GM23248 (cell line): ENCODE results near the gene RPS6KA6. TPM values are rescaled to one million over a fixed set of nuclear protein-coding genes. Genes with fewer than 3 reads are reported as not detected.
A peak's percentile ranks its signal among the peaks of the same experiment; 100 is the strongest.

Experiments used
- DNase-seq: peaks from one replicate; pipeline ENCODE4 v3.0.0-alpha.2; 2015
- H2AFZ ChIP-seq: fragments of 200-600 bp; sonication (generic); 2 replicates; pipeline ENCODE4 v1.6.1; 2016; ENCODE audit warnings: antibody characterized with exemption
- H3F3A ChIP-seq: fragments of 200-600 bp; sonication (generic); 2 replicates; pipeline ENCODE4 v1.6.1; 2016; ENCODE audit warnings: mild to moderate bottlenecking, antibody characterized with exemption, mixed run types; ENCODE audit not compliant: insufficient read depth
- H3K27ac ChIP-seq: fragments of 200-600 bp; sonication (generic); 2 replicates; pipeline ENCODE4 v1.5.1; 2016; ENCODE audit warnings: mild to moderate bottlenecking
- H3K27me3 ChIP-seq: fragments of 200-600 bp; sonication (generic); replicated peaks from 2 replicates; pipeline ENCODE4 v1.6.1; 2016; ENCODE audit warnings: mild to moderate bottlenecking; ENCODE audit not compliant: insufficient read depth
- H3K36me3 ChIP-seq: fragments of 200-600 bp; sonication (generic); 2 replicates; pipeline ENCODE4 v1.6.1; 2016; ENCODE audit warnings: low read depth, mild to moderate bottlenecking
- H3K4me1 ChIP-seq: fragments of 200-600 bp; sonication (generic); 2 replicates; pipeline ENCODE4 v1.6.1; 2016; ENCODE audit warnings: mild to moderate bottlenecking; ENCODE audit not compliant: insufficient read depth
- H3K4me2 ChIP-seq: fragments of 200-600 bp; sonication (generic); one replicate; pipeline ENCODE4 v1.6.1; 2016; ENCODE audit warnings: mild to moderate bottlenecking; ENCODE audit not compliant: unreplicated experiment
- H3K4me3 ChIP-seq: fragments of 200-600 bp; sonication (generic); 2 replicates; pipeline ENCODE4 v1.5.1; 2016; ENCODE audit warnings: mild to moderate bottlenecking
- H3K79me2 ChIP-seq: fragments of 200-600 bp; sonication (generic); 2 replicates; pipeline ENCODE4 v1.6.1; 2016; ENCODE audit warnings: mild to moderate bottlenecking; ENCODE audit not compliant: insufficient read depth
- H3K9ac ChIP-seq: fragments of 200-600 bp; sonication (generic); 2 replicates; pipeline ENCODE4 v1.6.1; 2016; ENCODE audit warnings: mild to moderate bottlenecking
- H3K9me2 ChIP-seq: fragments of 200-600 bp; sonication (generic); 2 replicates; pipeline ENCODE4 v1.6.1; 2016; ENCODE audit warnings: mixed run types, mild to moderate bottlenecking, moderate library complexity; ENCODE audit not compliant: insufficient read depth
- H3K9me3 ChIP-seq: fragments of 200-600 bp; sonication (generic); one replicate; pipeline ENCODE4 v1.6.1; 2017; ENCODE audit warnings: low read depth
- H4K20me1 ChIP-seq: fragments of 200-600 bp; sonication (generic); 2 replicates; pipeline ENCODE4 v1.6.0; 2016; ENCODE audit not compliant: insufficient read depth
- EZH2 ChIP-seq: fragments of 200-600 bp; sonication (generic); IDR thresholded peaks from 2 replicates; pipeline ENCODE4 v1.6.1; 2018; ENCODE audit warnings: antibody characterized with exemption, mild to moderate bottlenecking; ENCODE audit not compliant: insufficient read depth, poor library complexity, severe bottlenecking
- EZH2phosphoT487 ChIP-seq: fragments of 200-600 bp; sonication (generic); IDR thresholded peaks from 2 replicates; pipeline ENCODE4 v1.6.1; 2018; ENCODE audit warnings: antibody characterized with exemption, moderate library complexity, mild to moderate bottlenecking, low read depth; ENCODE audit not compliant: insufficient read depth
- WGBS, 2 experiments: methylation state at CpG; one replicate each; pipeline ENCODE4 v1.1.6; 2015 to 2017; ENCODE audit warnings: low lambda C conversion rate in 2 of 2, low coverage in 1 of 2; ENCODE audit errors: missing lambda C conversion rate in 2 of 2; 5-methylcytosine and 5-hydroxymethylcytosine counted together
- in situ Hi-C: fragments of 300-500 bp; cut with MboI; formaldehyde crosslinking; loops from 2 replicates; pipeline ENCODE4 v1.15.0; 2020
- polyA plus RNA-seq: library from polyadenylated mRNA; unstranded; fragments of >200 nt; fragmentation: Nextera tagmentation; extraction: Ambion mirVana; gene quantifications from 2 replicates; pipeline ENCODE4 v1.2.1, GENCODE V29; 2016
- total RNA-seq: library from RNA; depleted of rRNA; stranded (reverse); fragments of >200 nt; shearing (Covaris generic); gene quantifications from 2 replicates; pipeline ENCODE4 v1.2.3, GENCODE V29; 2014; rRNA removed

Gene RPS6KA6
- total RNA-seq (5.4 and 6.2 TPM in 2 replicates), polyA plus RNA-seq (1.4 and 2.0 TPM in 2 replicates)

DNA sequence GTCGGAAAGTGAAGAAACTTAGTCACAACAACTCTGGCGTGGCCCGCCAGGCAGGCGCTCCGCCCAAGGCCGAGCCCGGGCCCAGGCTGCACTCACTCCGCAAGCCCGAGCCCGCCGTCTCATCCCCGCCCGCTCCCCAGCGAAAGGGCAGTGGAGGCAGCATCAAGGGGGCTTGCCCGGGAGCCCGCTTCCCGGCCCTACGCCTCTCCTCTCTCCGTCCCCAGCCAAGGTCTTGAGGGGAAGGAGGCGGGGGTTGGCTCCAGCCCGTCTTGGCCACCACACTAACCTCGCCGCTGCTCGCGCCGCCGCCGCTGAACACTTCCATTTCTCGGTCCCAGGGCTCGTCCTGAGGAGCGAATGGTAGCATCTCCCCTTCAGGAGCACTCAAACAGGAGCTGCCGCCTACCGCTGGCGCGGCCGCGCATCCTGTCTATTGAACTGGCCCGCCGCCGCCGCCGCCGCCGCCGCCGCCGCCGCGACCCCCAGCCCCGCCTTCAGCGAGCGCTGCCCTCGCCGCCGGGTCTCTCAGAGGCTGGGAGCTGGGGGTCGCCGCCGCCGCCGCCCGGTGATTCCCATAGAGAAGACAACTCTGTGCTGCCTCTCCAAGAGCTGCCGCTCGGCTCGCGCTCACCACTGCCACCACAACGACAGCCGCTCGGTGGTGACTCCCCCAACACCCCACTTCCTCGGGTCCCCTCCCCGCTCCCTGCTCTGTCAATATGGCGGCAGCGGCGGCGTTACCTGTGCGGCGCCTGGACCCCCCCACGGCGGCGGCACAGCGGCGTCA, at the start of gene RPS6KA6:
TSS of gene RPS6KA6 (minus strand) at position 667 of the 787 bp plus-strand sequence. CDS start at position 367, 300 bp downstream.
- H3K9ac ChIP-seq: peak within 1 kb of the TSS; percentile 70
- whole genome bisulfite sequencing, 2 experiments: 1% methylated on average over 22 of the region's 81 CpGs; no CpG with 5 or more reads in 1 of the 2 experiments
- in situ Hi-C loops: no loop called here

GRCh38 chrX:84224741-84225140, 36.7 kb upstream of the RPS6KA6 start:
- TF ChIP-seq EZH2phosphoT487: no peak
- TF ChIP-seq EZH2: no peak
- no peak for DNase-seq
- Histone ChIP-seq H3F3A (no peaks in the 10 kb centered on the region), H3K27me3 (peaks cover 3% of the 10 kb centered on the region; the same call in 1 of the 2 replicates), H3K36me3 (no peaks in the 10 kb centered on the region), H4K20me1 (no peaks in the 10 kb centered on the region), H3K4me1 (peaks cover 2% of the 10 kb centered on the region; the same call in 1 of the 2 replicates), H3K4me3 (no peak overlapping the region), H3K9ac (no peak overlapping the region), H3K9me3 (no peaks in the 10 kb centered on the region), H3K4me2 (no peak overlapping the region), H3K79me2 (no peaks in the 10 kb centered on the region), H3K9me2 (no peaks in the 10 kb centered on the region), H2AFZ (no peak overlapping the region), H3K27ac (no peak overlapping the region)
- in situ Hi-C loops: no loop called here
- 82 to 84% methylated on average over 2 to 3 of the region's 3 CpGs for WGBS, 2 experiments

More for the DNA sequence above, at the start of gene RPS6KA6:
- TF ChIP-seq EZH2phosphoT487: no peak
- no peak for TF ChIP-seq EZH2
- H3K4me1 ChIP-seq: no peaks in the 10 kb centered on the region
- H3K9me2 ChIP-seq: no peaks in the 10 kb centered on the region
- peak within 1 kb of the TSS; percentile 84 for H3K4me3 ChIP-seq
- H3K36me3 ChIP-seq: no peaks in the 10 kb centered on the region
- no peaks in the 10 kb centered on the region for H3K27me3 ChIP-seq
- DNase-seq: peak; percentile 63
- H3K27ac ChIP-seq: no peak within 1 kb of the TSS
- no peaks in the 10 kb centered on the region for H3K9me3 ChIP-seq
- no peaks in the 10 kb centered on the region for H3K79me2 ChIP-seq
- peak within 1 kb of the TSS; percentile 88 for H3K4me2 ChIP-seq
- no peaks in the 10 kb centered on the region for H3F3A ChIP-seq
- no peaks in the 10 kb centered on the region for H4K20me1 ChIP-seq
- H2AFZ ChIP-seq: peak within 1 kb of the TSS; percentile 89

DNA sequence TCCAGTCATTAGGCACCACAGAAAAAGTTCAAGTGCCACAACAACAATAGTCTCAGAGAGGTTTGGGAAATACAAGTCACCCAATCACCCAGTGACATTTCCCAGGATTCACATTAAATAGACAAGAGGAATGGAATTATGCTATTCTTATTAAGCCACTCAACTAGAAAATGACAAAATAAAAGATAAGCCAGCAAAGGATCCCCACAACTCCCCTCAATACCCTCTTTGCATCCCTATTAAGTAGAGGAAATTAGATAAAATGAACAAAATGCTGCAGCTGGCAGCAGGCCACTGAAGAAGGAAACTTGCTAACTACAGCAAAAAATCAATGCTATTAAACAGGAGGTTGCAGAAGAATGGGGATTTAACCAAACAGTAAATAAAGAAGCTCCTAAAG, 35.3 kb upstream of the RPS6KA6 start:
- H4K20me1 ChIP-seq: no peaks in the 10 kb centered on the region
- no peak for DNase-seq
- no peak overlapping the region for H3K4me2 ChIP-seq
- no peaks in the 10 kb centered on the region for H3K9me2 ChIP-seq
- H2AFZ ChIP-seq: no peak overlapping the region
- H3K36me3 ChIP-seq: no peaks in the 10 kb centered on the region
- no peaks in the 10 kb centered on the region for H3K9me3 ChIP-seq
- peaks cover 6% of the 10 kb centered on the region; the same call in 1 of the 2 replicates for H3K4me1 ChIP-seq
- H3F3A ChIP-seq: no peaks in the 10 kb centered on the region
- no peak overlapping the region for H3K27ac ChIP-seq
- peaks cover 3% of the 10 kb centered on the region; the same call in 1 of the 2 replicates for H3K27me3 ChIP-seq
- in situ Hi-C loops: no loop called here
- H3K4me3 ChIP-seq: no peak overlapping the region
- no peak for TF ChIP-seq EZH2phosphoT487
- TF ChIP-seq EZH2: no peak
- no peak overlapping the region for H3K9ac ChIP-seq
- no peaks in the 10 kb centered on the region for H3K79me2 ChIP-seq

DNA sequence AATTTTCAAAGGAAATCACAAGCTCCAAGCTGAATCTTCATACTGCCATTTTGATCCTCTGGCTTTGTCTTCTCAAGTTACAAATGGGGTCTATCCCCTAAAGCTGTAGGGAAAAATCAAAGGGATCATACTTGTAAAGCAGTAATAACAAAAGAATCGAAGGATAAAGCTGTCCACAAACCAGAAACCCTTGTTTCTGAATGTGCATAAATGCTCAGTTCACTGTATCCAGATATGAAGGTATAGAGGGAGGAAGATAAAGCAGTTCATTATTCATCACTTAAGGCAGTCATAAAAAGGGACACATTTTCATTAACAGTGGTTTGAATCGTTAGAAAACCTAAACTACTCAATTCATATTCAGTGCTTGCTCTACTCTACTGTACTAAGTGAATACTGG, 33.2 kb upstream of the RPS6KA6 start:
- Histone ChIP-seq H3K4me1 (peaks cover 6% of the 10 kb centered on the region; the same call in 1 of the 2 replicates), H3K27ac (no peak overlapping the region), H3K4me3 (no peak overlapping the region), H3K9ac (no peak overlapping the region), H2AFZ (no peak overlapping the region), H3K9me2 (no peaks in the 10 kb centered on the region), H3F3A (no peaks in the 10 kb centered on the region), H3K27me3 (peaks cover 3% of the 10 kb centered on the region; the same call in 1 of the 2 replicates), H3K79me2 (no peaks in the 10 kb centered on the region), H3K36me3 (no peaks in the 10 kb centered on the region), H4K20me1 (no peaks in the 10 kb centered on the region), H3K4me2 (no peak overlapping the region), H3K9me3 (no peaks in the 10 kb centered on the region)
- TF ChIP-seq EZH2phosphoT487 (no peak), EZH2 (no peak)
- WGBS, 2 experiments: 23 to 32% methylated on average over 2 of the region's 2 CpGs
- no peak for DNase-seq
- in situ Hi-C loops: no loop called here
